Measurements from ENCODE around the gene IQCE.
"Not testable (repeated sequence)": the region's sequence is repeated elsewhere in the genome, so short reads cannot be mapped to it uniquely, and the experiment has no call there.

IQCE gene

GRCh38 chr7:2604608-2605174 lies 45.9 kb downstream of the IQCE start:
- peak; percentile 92 for DNase-seq

DNA sequence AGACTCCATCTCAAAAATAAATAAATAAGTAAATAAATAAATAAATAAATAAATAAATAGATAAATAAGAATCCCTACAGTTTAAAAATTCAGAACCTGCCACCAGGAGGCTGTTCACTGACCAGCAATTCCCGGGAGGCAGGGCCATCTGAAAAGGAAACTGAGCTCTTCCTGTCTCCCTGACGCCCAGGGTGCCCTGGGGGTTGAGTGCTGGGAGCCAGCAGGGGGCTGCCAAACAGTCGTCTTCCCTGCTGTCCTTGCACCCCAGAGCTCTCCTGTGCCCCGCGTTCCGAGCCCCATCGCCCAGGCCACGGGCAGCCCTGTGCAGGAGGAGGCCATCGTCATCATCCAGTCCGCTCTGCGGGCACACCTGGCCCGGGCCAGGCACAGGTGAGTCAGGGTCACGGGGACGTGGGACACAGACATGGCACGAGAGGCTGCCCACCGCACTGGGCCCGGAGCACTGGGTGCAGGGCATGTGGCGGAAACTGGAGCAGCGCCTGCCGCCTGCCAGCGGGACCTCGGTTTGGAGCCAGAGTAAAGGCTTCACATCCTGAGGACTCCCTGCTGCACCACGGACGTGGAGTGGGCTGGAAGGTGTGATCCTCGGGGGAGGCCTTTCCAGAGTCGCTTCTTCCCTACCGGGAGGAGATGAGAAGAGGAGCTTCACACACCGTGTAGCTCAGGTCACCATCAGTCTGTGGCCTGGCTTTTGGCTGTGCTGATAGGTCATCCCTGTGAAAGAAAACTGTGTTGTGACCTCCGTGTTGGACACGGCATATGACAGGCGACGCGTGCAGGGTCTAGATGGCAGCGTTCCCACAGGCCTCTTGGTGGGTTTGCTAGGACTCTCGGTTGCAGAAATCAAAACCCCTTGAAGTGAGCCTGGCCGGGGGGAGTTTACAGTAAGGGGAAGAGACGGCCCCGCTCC lies 47.1 kb downstream of the IQCE start:
- no peak for DNase-seq

DNA sequence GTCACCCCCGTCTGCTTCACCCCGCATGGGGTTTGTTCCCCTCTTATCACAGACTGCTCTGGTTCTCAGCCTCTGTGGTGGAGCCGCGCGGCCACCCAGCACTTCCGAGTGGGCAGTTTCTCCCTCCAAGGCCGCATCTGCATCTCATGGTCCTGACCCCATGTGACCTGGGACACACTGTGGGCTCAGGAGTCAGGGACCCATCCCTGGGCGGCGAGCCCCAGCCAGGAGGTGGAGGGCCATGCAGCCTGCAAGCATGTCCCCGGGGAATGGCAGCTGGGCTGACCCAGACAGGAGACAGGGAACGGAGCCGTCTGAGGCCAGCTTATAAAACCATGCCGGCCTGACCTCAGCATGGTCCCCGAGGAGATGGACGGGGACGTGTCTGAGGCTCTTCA lies 47.8 kb downstream of the IQCE start:
- no peak for DNase-seq

GRCh38 chr7:2607122-2607922 lies 48.5 kb downstream of the IQCE start:
- no peak for DNase-seq

GRCh38 chr7:2607923-2608904 lies 49.4 kb downstream of the IQCE start:
- DNase-seq, result no peak

DNA sequence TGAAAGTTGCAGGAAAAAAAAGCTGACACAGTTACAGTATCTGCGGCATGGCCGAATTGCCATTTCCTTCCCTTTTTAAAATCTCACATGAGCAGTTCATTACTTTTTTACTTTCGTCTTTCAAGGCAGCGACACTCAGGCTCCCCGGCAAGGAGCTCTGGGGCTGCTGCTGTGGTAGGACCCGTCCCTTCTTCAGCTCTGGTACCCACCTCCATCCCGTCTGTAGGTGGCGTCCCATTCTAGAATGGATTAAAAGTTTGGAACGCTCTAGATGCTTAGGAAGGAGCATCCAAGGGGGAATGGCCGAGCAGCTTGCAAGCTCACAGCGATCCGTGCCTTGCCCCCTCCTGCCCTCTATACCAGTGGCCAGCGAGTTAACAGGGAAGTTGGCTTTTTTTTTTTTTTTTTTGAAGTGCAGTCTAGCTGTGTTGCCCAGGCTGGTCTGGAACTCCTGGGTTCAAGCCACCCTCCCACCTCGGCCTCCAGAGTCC lies 50.2 kb downstream of the IQCE start:
- no peak for DNase-seq

- not testable (repeated sequence) for DNase-seq
Observed at GRCh38 chr7:2609646-2610045, 50.9 kb downstream of the IQCE start.

GRCh38 chr7:2610466-2610865 lies 51.7 kb downstream of the IQCE start:
- no peak for DNase-seq

- DNase-seq, result no peak
Observed at GRCh38 chr7:2610898-2611297, 52.1 kb downstream of the IQCE start.

GRCh38 chr7:2611401-2611800 lies 52.6 kb downstream of the IQCE start:
- no peak for DNase-seq

DNA sequence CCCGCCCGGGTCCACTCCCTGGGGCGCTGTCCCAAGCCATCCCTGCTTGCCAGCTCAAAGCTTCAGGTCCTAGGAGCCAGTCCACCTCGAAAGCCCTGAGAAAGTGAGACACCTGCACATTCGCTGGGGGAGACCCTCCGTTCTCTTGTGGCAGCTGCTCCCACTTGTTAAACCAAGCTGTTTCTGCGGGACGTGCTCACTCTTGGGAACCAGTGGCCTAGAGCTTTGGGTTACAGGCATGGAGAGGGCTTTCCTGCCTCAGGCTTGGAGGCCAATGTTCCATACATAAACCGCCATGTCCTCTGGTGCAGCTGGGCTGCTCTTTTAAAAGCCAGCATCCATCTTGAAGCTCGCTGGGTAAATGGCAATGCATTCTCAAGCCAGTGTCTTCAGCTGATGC lies 53.1 kb downstream of the IQCE start:
- DNase-seq, result no peak

DNA sequence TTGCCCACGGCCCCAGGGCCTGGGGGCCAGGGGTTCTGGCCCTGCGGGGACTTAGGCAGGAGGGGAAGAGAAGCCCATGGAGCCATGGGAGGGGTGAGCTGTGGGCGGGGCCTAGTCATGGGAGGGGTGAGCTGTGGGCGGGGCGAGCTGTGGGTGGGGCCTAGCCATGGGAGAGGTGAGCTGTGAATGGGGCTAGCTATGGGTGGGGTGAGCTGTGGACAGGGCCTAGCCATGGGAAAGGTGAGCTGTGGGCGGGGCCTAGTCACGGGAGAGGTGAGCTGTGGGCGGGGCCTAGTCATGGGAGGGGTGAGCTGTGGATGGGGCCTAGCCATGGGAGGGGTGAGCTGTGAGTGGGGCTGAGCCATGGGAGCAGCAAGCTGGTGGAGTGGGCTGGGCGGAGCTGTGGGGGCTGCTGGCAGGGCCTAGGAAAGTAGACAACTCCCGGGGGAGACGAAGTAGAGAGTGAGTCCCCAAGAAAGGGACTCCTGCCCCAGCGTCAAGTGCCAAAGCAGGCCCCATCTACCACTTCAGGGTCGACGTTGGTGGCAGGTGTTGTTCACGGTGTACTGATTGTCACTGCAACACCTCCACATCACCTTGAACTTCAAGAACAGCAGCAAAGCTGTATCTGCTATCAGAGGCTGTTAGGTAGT lies 53.8 kb downstream of the IQCE start:
- DNase-seq, result no peak

DNA sequence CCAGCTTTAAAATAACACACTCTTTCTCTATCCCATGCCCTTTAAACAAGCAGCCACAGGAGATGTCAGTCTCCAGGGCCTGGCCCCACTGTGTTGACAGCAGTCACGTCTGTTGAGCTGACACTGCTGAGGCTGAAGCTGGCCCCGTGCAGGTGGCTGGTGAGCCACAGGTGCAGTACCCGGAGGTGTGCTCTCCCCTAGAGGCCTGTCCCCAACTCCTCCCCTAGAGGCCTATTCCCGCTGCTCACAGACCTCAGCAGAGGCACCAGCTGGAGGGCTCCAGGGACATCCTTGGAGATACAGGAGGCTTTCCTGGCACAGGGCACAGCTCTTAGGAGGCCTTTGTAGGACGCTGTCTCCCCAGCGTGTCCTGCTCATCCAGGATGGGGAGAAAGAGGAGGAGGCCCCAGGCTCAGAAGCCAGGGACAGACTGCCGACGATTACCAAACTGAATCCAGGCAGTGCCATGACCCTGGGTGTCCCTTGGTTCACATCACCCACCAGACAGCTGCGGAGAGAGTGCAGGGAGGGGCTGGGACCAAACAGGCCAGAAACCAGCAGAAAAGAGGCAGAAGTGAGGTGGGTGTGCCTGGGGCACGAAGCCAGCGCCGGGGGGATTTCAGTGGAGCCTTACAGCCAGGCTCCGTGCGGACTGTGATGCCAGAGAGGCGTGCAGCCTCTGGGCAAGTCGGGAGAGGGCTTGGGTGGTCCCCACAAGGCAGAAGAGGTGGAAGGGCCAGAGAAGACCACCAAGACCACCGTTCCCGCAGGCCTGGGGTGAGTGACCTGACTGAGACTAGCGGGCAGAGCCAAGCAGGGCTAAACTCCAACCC lies 54.5 kb downstream of the IQCE start:
- DNase-seq, result no peak

GRCh38 chr7:2613931-2614600 lies 55.3 kb downstream of the IQCE start:
- DNase-seq, result no peak

- DNase-seq, result no peak
Observed at GRCh38 chr7:2614631-2615330, 56.0 kb downstream of the IQCE start.

- DNase-seq, result no peak
Observed at GRCh38 chr7:2616387-2617324, 57.9 kb downstream of the IQCE start.

- no peak for DNase-seq
Observed at GRCh38 chr7:2617325-2617905, 58.6 kb downstream of the IQCE start.

DNA sequence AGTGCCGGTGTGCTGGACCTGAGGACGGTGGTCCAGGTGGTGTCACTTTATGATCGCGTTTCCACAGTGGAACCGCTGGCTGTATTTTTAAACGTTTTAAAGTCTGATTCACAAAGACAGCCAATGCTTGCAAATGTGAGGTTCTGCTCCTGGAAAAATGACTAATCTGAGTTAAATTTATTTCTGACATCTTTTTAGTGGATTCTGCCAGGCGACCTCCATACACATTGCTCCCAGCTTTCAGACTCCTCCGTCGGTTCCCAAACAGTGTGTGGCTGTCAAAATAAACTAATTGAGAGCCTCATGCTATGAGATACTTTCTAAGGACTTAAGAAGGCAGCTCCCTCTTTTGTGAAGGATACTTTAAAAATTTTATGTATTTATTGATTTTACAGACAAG lies 60.3 kb downstream of the IQCE start:
- no peak for DNase-seq
